H9 (cell line): Measurements from ENCODE around the gene CYSTM1. TPM values are rescaled to one million over a fixed set of nuclear protein-coding genes. Genes with fewer than 3 reads are reported as not detected.

ENCODE experiments used
- DNase-seq: peaks from one replicate; pipeline ENCODE4 v3.0.0-alpha.2; 2017
- H2AFZ ChIP-seq: one replicate; pipeline ENCODE4 v1.6.1; 2013; ENCODE audit warnings: mild to moderate bottlenecking, low read length, control low read depth, moderate library complexity
- H2AK5ac ChIP-seq: 2 replicates; pipeline ENCODE4 v1.6.1; 2013; ENCODE audit warnings: low read length, control low read depth, mixed read lengths; ENCODE audit not compliant: insufficient read length
- H2BK120ac ChIP-seq: one replicate; pipeline ENCODE4 v1.6.1; 2013; ENCODE audit warnings: low read depth, mild to moderate bottlenecking, low read length, control low read depth, inconsistent platforms; ENCODE audit not compliant: poor library complexity, severe bottlenecking
- H2BK12ac ChIP-seq: 2 replicates; pipeline ENCODE4 v1.6.1; 2013; ENCODE audit warnings: low read length, control low read depth, mixed read lengths, low read depth; ENCODE audit not compliant: insufficient read length
- H2BK15ac ChIP-seq: 2 replicates; pipeline ENCODE4 v1.6.1; 2013; ENCODE audit warnings: low read depth, low read length, control low read depth
- H2BK20ac ChIP-seq: one replicate; pipeline ENCODE4 v1.6.1; 2013; ENCODE audit warnings: low read depth, mild to moderate bottlenecking, low read length, control low read depth, inconsistent platforms; ENCODE audit not compliant: poor library complexity, severe bottlenecking
- H2BK5ac ChIP-seq: 2 replicates; pipeline ENCODE4 v1.6.1; 2013; ENCODE audit warnings: low read length, control low read depth, mixed read lengths; ENCODE audit not compliant: insufficient read length
- H3K14ac ChIP-seq: 2 replicates; pipeline ENCODE4 v1.6.1; 2013; ENCODE audit warnings: low read length, control low read depth; ENCODE audit not compliant: insufficient read depth
- H3K18ac ChIP-seq: 2 replicates; pipeline ENCODE4 v1.6.1; 2013; ENCODE audit warnings: low read depth, mild to moderate bottlenecking, mixed read lengths, low read length, control low read depth; ENCODE audit not compliant: insufficient read length
- H3K23ac ChIP-seq: 2 replicates; pipeline ENCODE4 v1.6.1; 2013; ENCODE audit warnings: low read length, control low read depth, mixed read lengths, low read depth; ENCODE audit not compliant: insufficient read length
- H3K23me2 ChIP-seq: 2 replicates; pipeline ENCODE4 v1.6.1; 2013; ENCODE audit warnings: low read depth, mild to moderate bottlenecking, mixed read lengths, low read length, control low read depth; ENCODE audit not compliant: insufficient read length, poor library complexity, severe bottlenecking
- H3K27ac ChIP-seq: 2 replicates; pipeline ENCODE4 v1.5.1; 2013; ENCODE audit warnings: low read length, control low read depth, mixed read lengths, low read depth; ENCODE audit not compliant: insufficient read length
- H3K27me3 ChIP-seq: 2 replicates; pipeline ENCODE4 v1.6.1; 2013; ENCODE audit warnings: low read length, control low read depth, inconsistent platforms; ENCODE audit not compliant: insufficient read depth
- H3K4ac ChIP-seq: 2 replicates; pipeline ENCODE4 v1.6.1; 2013; ENCODE audit warnings: low read depth, mild to moderate bottlenecking, control low read depth, inconsistent platforms, low read length, moderate library complexity
- H3K4me1 ChIP-seq: 2 replicates; pipeline ENCODE4 v1.6.1; 2013; ENCODE audit warnings: low read length, control low read depth, inconsistent platforms; ENCODE audit not compliant: insufficient read depth
- H3K4me2 ChIP-seq: 2 replicates; pipeline ENCODE4 v1.6.1; 2013; ENCODE audit warnings: low read length, control low read depth, mixed read lengths; ENCODE audit not compliant: insufficient read length, insufficient read depth
- H3K56ac ChIP-seq: 2 replicates; pipeline ENCODE4 v1.6.1; 2013; ENCODE audit warnings: low read depth, mild to moderate bottlenecking, mixed read lengths, low read length, control low read depth; ENCODE audit not compliant: insufficient read length
- H3K79me1 ChIP-seq: 2 replicates; pipeline ENCODE4 v1.6.1; 2013; ENCODE audit warnings: low read depth, mild to moderate bottlenecking, moderate library complexity, low read length, control low read depth, inconsistent platforms; ENCODE audit not compliant: insufficient read depth, poor library complexity, severe bottlenecking
- H3K79me2 ChIP-seq: 2 replicates; pipeline ENCODE4 v1.6.1; 2013; ENCODE audit warnings: low read length, control low read depth, inconsistent platforms; ENCODE audit not compliant: insufficient read depth
- H3K9ac ChIP-seq: 2 replicates; pipeline ENCODE4 v1.6.1; 2013; ENCODE audit warnings: low read length, control low read depth, mixed read lengths; ENCODE audit not compliant: insufficient read length; ENCODE audit errors: extremely low read depth
- H3K9me3 ChIP-seq: one replicate; pipeline ENCODE4 v1.6.1; 2013; ENCODE audit warnings: low read depth, low read length, inconsistent platforms; ENCODE audit not compliant: control insufficient read depth
- H3T11ph ChIP-seq: one replicate; pipeline ENCODE4 v1.6.1; 2013; ENCODE audit warnings: mild to moderate bottlenecking, low read length, control low read depth, inconsistent platforms
- H4K20me1 ChIP-seq: one replicate; pipeline ENCODE4 v1.6.1; 2013; ENCODE audit not compliant: control insufficient read depth, insufficient read length, insufficient read depth
- H4K5ac ChIP-seq: 2 replicates; pipeline ENCODE4 v1.6.1; 2013; ENCODE audit warnings: low read depth, mild to moderate bottlenecking, mixed read lengths, low read length, control low read depth; ENCODE audit not compliant: insufficient read length
- H4K8ac ChIP-seq: replicated peaks from 2 replicates; pipeline ENCODE4 v1.6.1; 2013; ENCODE audit warnings: low read length, control low read depth, mixed read lengths, low read depth; ENCODE audit not compliant: insufficient read length
- H4K91ac ChIP-seq: 2 replicates; pipeline ENCODE4 v1.6.1; 2013; ENCODE audit warnings: low read depth, mild to moderate bottlenecking, moderate library complexity, mixed read lengths, low read length, control low read depth; ENCODE audit not compliant: insufficient read length
- H3K27ac Mint-ChIP-seq, 3 experiments: 2 replicates in 2 of 3; 3 replicates in 1 of 3; pipeline ENCODE4 v1.8.0; 2020 to 2021; ENCODE audit warnings: mixed read lengths in 3 of 3, mild to moderate bottlenecking in 1 of 3, moderate library complexity in 1 of 3
- H3K27me3 Mint-ChIP-seq: 2 replicates; pipeline ENCODE4 v1.8.0; 2021; ENCODE audit warnings: low read depth, mild to moderate bottlenecking, moderate library complexity, mixed read lengths
- H3K36me3 Mint-ChIP-seq, 3 experiments: 2 replicates in 2 of 3; 3 replicates in 1 of 3; pipeline ENCODE4 v1.8.0; 2020 to 2021; ENCODE audit warnings: low read depth in 3 of 3, mixed read lengths in 3 of 3; ENCODE audit not compliant: insufficient read depth in 1 of 3
- H3K4me1 Mint-ChIP-seq, 2 experiments: 2 replicates each; pipeline ENCODE4 v1.8.0; 2020; ENCODE audit warnings: mixed read lengths in 2 of 2
- H3K4me3 Mint-ChIP-seq, 2 experiments: 2 replicates in 1 of 2; 3 replicates in 1 of 2; pipeline ENCODE4 v1.8.0; 2020 to 2021; ENCODE audit warnings: mild to moderate bottlenecking in 2 of 2, mixed read lengths in 2 of 2, moderate library complexity in 1 of 2
- H3K9me3 Mint-ChIP-seq, 2 experiments: 2 replicates in 1 of 2; 3 replicates in 1 of 2; pipeline ENCODE4 v1.8.0; 2020; ENCODE audit warnings: mild to moderate bottlenecking in 2 of 2, mixed read lengths in 2 of 2, moderate library complexity in 1 of 2
- WGBS: extraction: QIAGEN DNeasy Blood & Tissue Kit; methylation state at CpG from one replicate; pipeline ENCODE4 v1.1.7; 2013; ENCODE audit warnings: missing lambda C conversion rate, low lambda C conversion rate, mixed read lengths; ENCODE audit not compliant: insufficient read length; ENCODE audit errors: extremely low coverage; 5-methylcytosine and 5-hydroxymethylcytosine counted together
- total RNA-seq: library from RNA; stranded (reverse); gene quantifications from 2 replicates; pipeline ENCODE4 v1.2.1, GENCODE V29; 2021
- TF ChIP-seq, protein P1 (sequence below): fragments of 200-600 bp; sonication (generic); conservative IDR thresholded peaks from 3 replicates; pipeline ENCODE4 v1.8.0; 2021; ENCODE audit warnings: antibody characterized with exemption, mild to moderate bottlenecking

CYSTM1 gene
- total RNA-seq, 1 experiment from 2014 or later = 20.6 TPM

DNA sequence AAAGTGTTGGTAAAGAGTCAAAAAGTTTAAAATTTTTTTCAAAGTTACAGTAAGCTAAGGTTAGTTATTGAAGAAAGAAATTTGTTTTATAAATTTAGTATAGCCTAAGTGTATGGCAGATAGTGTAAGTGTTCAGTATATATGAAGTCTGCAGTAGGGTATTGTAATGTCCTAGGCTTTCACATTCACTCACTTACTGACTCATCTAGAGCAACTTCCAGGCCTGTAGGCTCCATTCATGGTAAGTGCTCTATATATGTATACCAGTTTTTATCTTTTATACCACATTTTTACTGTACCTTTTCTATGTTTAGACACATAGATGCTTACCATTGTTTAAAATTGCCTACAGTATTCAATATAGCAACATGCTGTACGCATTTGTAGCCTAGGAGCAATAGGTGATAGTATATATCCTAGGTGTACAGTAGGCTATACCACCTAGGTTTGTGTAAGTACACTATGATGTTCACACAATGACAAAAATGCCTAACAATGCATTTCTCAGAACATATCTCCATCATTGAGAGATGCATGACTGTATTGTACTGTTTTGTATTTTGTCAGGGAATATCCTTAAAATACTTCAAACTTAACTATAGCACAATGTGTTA, 38.5 kb downstream of the CYSTM1 start:
- Histone ChIP-seq H2BK20ac (no peak overlapping the region), H4K8ac (no peak overlapping the region), H2BK5ac (no peak overlapping the region), H3K9ac (no peak overlapping the region), H4K20me1 (no peaks in the 10 kb centered on the region), H3K23me2 (no peaks in the 10 kb centered on the region), H2BK15ac (no peak overlapping the region), H3K79me2 (no peaks in the 10 kb centered on the region), H3K4me1 (no peaks in the 10 kb centered on the region), H3K56ac (no peak overlapping the region), H2AFZ (no peak overlapping the region), H3K4me2 (no peak overlapping the region), H3K18ac (no peak overlapping the region), H4K5ac (no peak overlapping the region), H2BK120ac (no peak overlapping the region), H3K9me3 (no peaks in the 10 kb centered on the region), H2AK5ac (no peak overlapping the region), H3K79me1 (no peaks in the 10 kb centered on the region), H3K27me3 (no peaks in the 10 kb centered on the region), H3K4ac (no peak overlapping the region), H3K23ac (no peak overlapping the region), H2BK12ac (no peak overlapping the region), H3K27ac (no peak overlapping the region), H3K14ac (no peak overlapping the region), H3T11ph (no peak overlapping the region), H4K91ac (no peak overlapping the region)
- Mint-ChIP-seq H3K27ac (no peak overlapping the region), H3K4me3 (no peak overlapping the region), H3K36me3 (no peaks in the 10 kb centered on the region), H3K4me1 (peaks cover 5 to 8% of the 10 kb centered on the region in 2 experiments), H3K27me3 (no peaks in the 10 kb centered on the region), H3K9me3 (no peaks in the 10 kb centered on the region; a peak in 1 of 5 replicates)
- TF ChIP-seq, protein P1, sequence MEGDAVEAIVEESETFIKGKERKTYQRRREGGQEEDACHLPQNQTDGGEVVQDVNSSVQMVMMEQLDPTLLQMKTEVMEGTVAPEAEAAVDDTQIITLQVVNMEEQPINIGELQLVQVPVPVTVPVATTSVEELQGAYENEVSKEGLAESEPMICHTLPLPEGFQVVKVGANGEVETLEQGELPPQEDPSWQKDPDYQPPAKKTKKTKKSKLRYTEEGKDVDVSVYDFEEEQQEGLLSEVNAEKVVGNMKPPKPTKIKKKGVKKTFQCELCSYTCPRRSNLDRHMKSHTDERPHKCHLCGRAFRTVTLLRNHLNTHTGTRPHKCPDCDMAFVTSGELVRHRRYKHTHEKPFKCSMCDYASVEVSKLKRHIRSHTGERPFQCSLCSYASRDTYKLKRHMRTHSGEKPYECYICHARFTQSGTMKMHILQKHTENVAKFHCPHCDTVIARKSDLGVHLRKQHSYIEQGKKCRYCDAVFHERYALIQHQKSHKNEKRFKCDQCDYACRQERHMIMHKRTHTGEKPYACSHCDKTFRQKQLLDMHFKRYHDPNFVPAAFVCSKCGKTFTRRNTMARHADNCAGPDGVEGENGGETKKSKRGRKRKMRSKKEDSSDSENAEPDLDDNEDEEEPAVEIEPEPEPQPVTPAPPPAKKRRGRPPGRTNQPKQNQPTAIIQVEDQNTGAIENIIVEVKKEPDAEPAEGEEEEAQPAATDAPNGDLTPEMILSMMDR = no peak
- DNase-seq = no peak
- WGBS = no CpG with 5 or more reads among the region's 1 CpG
